Neuron (in vitro differentiated cells): ENCODE results near the gene ERCC6L2.

ENCODE experiments used
- H2AFZ ChIP-seq: one replicate; pipeline ENCODE4 v1.6.1; 2013; ENCODE audit warnings: low read depth, mild to moderate bottlenecking, inconsistent platforms, low read length, moderate library complexity
- H3K27me3 ChIP-seq: one replicate; pipeline ENCODE4 v1.6.1; 2013; ENCODE audit warnings: low read length; ENCODE audit not compliant: insufficient read depth
- H3K36me3 ChIP-seq: one replicate; pipeline ENCODE4 v1.6.1; 2013; ENCODE audit warnings: low read length; ENCODE audit not compliant: insufficient read depth
- H3K4me1 ChIP-seq: one replicate; pipeline ENCODE4 v1.6.1; 2013; ENCODE audit warnings: low read length; ENCODE audit not compliant: insufficient read depth
- H3K4me3 ChIP-seq: 2 replicates; pipeline ENCODE4 v1.5.1; 2013; ENCODE audit warnings: mild to moderate bottlenecking, low read length, moderate library complexity
- H3K9me3 ChIP-seq: one replicate; pipeline ENCODE4 v1.6.1; 2013; ENCODE audit warnings: low read length

The ERCC6L2 gene

DNA sequence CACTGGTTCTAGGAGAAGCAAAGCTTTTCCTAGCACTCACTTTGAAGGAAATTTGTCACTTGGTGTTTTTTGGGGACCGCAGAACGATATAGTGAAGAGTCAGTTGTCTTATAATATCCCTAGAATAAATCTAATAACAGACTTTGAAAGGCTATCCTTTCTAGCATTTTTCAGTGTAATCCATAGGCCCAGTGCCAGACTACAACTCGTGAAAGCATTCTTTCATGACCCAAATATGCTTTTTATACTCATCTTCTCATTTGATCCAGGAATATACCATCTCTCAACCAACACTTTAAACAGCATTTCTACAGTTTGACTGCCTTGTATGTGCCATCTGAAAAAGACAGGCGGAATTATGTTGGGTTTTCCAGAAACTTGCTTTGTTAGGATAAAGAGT is 104.0 kb downstream of the ERCC6L2 start:
- Histone ChIP-seq H2AFZ (no peak overlapping the region), H3K9me3 (no peaks in the 10 kb centered on the region), H3K4me3 (no peak overlapping the region), H3K4me1 (peaks cover 16% of the 10 kb centered on the region), H3K27me3 (no peaks in the 10 kb centered on the region), H3K36me3 (peaks cover 34% of the 10 kb centered on the region)

DNA sequence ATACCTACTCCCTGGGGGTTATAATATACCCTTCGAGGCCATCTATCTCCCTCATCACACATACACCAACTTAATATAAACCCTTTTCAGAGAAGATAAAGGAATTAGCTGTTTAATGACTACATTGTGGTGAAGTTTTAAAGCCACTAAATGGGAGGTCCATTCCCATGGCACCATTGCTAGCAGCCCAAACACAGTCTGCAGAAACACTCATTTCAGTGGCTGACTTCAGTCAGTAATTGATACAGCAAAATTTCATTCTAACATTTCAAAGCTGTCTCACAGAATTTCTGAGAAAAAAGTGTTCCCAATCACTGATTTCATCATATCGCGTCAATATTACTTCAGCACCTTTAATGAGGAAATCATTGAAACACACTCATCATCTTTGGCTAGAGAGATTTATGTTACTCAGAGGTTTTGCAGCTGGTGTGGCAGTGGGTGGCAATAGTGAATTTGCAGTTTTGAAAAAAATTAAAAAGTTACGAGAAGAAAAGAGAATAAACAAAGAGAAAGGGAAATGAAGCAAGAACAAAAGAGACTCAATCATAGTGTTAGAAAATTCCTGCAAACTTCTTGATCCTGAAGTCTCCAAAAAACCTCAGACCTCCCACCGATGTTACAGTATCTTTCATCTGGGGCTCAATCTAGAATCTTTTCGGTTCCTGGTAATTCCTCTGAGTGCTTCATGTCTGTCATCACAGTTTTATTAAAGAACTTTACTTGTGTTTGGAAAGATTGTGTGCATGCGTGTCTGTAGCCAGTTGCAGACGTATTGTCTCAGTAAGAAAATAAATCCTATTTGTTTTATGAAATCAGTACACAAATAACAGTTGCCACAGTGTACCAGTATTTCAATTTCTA is 105.0 kb downstream of the ERCC6L2 start:
- H2AFZ ChIP-seq: no peak overlapping the region
- no peaks in the 10 kb centered on the region for H3K27me3 ChIP-seq
- peaks cover 16% of the 10 kb centered on the region for H3K4me1 ChIP-seq
- peaks cover 37% of the 10 kb centered on the region for H3K36me3 ChIP-seq
- no peak overlapping the region for H3K4me3 ChIP-seq
- H3K9me3 ChIP-seq: peaks cover 3% of the 10 kb centered on the region

DNA sequence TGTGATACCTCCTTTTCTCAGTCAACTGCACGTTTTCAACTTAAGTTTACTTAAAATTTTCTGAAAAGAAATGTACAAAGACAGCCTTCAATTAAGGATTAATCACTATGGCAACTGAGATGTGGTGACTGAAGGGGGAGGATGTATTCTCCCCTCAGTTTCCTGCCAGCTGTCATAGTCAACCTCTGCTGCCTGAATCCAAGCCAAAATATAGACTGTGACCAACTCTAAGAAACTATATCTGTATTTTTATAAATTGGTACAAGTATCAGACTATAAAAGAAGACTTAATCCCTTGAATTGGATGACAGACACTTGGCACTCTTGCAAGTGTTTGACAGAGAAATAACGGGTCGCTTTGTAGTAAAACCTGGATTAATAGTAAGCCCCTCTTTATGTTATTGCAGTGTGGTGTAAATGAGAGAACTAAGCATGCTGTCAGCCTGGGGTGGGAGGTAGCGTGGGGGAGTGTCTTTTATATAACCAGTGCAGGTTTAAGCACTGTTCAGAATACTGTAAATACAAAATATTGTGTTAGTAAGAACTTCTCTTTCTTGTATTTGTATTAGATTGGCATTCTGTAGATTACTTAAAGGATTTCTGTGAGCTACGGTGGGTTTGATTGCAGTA is 106.4 kb downstream of the ERCC6L2 start:
- Histone ChIP-seq H3K9me3 (peaks cover 3% of the 10 kb centered on the region), H3K4me3 (no peak overlapping the region), H3K36me3 (peaks cover 32% of the 10 kb centered on the region), H3K4me1 (peaks cover 16% of the 10 kb centered on the region), H2AFZ (no peak overlapping the region), H3K27me3 (no peaks in the 10 kb centered on the region)

DNA sequence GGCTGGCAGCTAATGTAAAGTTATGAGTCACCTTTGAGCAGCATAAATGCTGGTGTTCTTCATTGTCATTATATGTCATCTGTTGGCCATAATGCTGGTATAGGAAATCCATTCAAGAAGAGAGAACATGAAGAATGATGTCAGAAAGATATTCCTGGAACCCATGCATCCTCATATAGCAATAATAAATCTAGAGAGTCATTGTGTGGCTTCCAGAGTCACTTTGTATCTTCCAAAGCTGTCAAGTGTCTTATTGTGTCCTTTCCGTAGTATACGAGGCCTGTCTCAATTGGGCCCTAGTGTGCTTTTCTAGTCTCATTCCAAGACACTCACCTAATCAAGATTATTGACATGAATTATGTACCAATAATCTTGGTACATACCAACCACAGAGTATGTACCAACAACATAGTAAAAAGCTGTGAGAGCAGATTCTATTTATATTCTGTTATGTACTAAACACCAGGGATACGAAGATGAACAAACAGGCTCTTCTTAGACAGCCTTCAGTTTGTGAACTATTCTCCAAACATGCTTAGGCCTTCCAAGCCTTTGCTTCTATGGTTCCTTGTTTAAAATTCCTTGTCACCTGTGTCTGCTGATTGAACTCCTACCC is 110.1 kb downstream of the ERCC6L2 start:
- Histone ChIP-seq H3K36me3 (peaks cover 25% of the 10 kb centered on the region), H3K4me3 (no peak overlapping the region), H3K27me3 (no peaks in the 10 kb centered on the region), H2AFZ (no peak overlapping the region), H3K9me3 (peaks cover 13% of the 10 kb centered on the region), H3K4me1 (peaks cover 12% of the 10 kb centered on the region)

DNA sequence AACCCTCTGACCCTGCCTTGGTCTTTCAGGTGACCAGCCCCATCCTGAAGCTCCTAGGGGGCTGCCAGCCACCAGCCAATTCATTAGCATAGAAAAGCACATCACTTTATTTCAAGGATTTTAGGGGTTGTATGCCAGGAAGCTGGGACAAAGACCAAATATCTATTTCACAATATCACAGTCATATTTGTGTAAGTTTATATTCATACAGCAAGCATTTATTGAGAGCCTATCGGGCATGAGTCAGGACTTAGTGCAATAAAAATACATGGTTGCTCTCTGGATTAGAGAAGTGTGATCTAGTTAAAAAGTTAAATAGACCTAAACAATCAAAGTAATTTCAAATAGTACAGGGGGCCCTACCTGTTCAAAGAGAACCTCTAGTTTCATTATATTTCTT is 113.8 kb downstream of the ERCC6L2 start:
- H3K4me3 ChIP-seq: no peak overlapping the region
- H3K27me3 ChIP-seq: no peaks in the 10 kb centered on the region
- no peak overlapping the region for H2AFZ ChIP-seq

DNA sequence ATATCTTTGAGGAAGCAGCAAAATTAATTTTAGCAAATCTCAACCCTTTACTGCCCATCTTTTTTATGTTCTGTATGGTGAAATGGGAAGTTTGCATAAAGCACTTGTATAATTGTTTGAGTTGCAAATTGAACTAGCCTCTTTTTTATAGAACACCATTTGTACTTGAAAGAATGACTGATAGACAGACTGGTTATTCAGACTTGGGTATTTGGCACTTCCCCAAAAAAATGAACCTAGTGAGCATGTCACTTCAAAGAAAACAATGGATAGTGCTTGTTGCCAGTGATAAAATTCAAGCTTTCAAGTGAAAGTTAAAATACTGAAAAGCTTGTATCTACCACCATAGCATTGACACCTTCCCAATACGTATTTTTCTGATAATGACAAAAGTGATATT is 115.8 kb downstream of the ERCC6L2 start:
- Histone ChIP-seq H3K9me3 (peaks cover 10% of the 10 kb centered on the region), H2AFZ (no peak overlapping the region), H3K4me1 (no peaks in the 10 kb centered on the region), H3K4me3 (no peak overlapping the region), H3K36me3 (peaks cover 23% of the 10 kb centered on the region), H3K27me3 (no peaks in the 10 kb centered on the region)

More for the DNA sequence above, 113.8 kb downstream of the ERCC6L2 start:
- Histone ChIP-seq H3K36me3 (peaks cover 32% of the 10 kb centered on the region), H3K4me1 (no peaks in the 10 kb centered on the region), H3K9me3 (peaks cover 13% of the 10 kb centered on the region)

DNA sequence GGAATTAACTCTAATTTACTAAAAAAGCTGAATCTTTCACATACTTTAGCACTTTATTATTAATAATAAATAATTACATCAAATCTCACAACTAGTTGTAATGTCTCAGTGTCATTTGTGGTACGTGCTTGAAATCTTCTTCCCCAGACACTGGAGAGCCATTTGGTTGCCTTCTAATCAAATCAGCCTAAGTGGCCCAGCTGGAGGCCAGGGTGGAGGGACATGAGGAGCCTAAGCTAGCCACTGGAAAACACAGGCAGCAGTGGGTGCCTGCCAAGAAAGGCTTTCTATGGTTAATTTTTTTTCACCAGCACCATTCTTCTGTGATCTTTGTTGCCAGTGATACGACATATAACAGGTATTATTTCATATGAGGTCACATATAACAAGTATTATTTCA is 117.0 kb downstream of the ERCC6L2 start:
- no peak overlapping the region for H3K4me3 ChIP-seq
- H3K27me3 ChIP-seq: no peaks in the 10 kb centered on the region
- peaks cover 22% of the 10 kb centered on the region for H3K36me3 ChIP-seq
- H2AFZ ChIP-seq: no peak overlapping the region
- no peaks in the 10 kb centered on the region for H3K4me1 ChIP-seq
- peaks cover 7% of the 10 kb centered on the region for H3K9me3 ChIP-seq

DNA sequence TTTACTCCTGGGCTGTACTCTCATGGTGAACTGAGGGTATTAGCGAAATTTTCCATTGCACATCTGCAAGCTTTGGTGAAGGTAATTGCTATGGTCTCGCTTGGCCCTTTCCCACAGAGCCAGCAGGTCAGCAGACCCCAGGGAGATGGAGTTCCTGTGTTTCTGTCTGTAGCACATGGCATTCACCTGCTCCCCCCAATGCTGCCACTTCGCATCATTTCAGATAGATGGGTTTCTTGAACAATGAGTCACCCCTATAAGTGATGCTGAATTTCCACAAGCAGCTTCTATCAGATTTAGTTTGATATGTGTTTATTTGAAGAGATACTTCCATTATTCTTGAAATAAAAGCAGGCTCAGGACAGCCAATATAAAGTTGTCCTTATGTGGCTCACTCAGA is 117.8 kb downstream of the ERCC6L2 start:
- no peaks in the 10 kb centered on the region for H3K27me3 ChIP-seq

DNA sequence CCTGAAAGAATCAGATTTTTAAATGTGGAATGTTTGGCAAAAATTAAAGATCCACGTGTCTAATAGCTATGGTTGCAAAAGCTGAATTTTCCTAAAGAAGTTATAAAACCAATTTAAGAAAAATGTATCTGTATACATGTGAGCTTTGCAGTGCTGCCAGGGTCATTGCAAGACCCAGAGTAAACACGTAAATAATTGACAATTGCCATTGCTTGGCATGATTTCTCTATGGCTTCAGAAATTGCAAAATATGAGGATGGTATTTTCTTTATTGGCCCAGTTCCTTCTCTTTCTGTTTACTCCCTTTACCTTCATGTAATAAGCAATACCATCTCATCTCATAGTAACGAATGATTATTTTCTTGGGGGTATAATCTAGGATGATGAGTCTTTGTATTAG is 123.9 kb downstream of the ERCC6L2 start:
- Histone ChIP-seq H2AFZ (no peak overlapping the region), H3K27me3 (no peaks in the 10 kb centered on the region), H3K36me3 (peaks cover 6% of the 10 kb centered on the region), H3K9me3 (peaks cover 1% of the 10 kb centered on the region), H3K4me3 (no peak overlapping the region), H3K4me1 (no peaks in the 10 kb centered on the region)

More for the DNA sequence above, 117.8 kb downstream of the ERCC6L2 start:
- no peak overlapping the region for H3K4me3 ChIP-seq
- H3K9me3 ChIP-seq: peaks cover 2% of the 10 kb centered on the region
- H3K4me1 ChIP-seq: no peaks in the 10 kb centered on the region
- H3K36me3 ChIP-seq: peaks cover 19% of the 10 kb centered on the region
- no peak overlapping the region for H2AFZ ChIP-seq

DNA sequence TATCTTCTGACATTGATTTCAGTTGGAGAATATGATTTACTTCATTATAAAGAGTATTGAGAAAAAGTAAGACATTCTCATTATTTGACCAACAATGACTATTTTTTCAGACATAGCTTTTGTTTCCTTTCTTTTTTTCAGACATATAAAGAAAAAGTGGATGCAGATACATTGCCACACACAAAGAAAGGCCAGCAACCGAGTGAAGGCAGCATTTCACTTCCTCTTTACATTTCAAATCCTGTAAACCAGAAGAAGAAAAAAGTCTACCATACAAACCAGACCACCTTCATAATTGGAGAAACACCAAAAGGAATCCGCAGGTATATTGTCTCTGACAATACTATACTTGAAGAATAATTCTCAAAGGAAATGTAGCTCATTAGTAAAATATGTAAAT is 128.9 kb downstream of the ERCC6L2 start:
- no peaks in the 10 kb centered on the region for H3K27me3 ChIP-seq
- no peak overlapping the region for H2AFZ ChIP-seq
- no peaks in the 10 kb centered on the region for H3K4me1 ChIP-seq
- H3K36me3 ChIP-seq: peaks cover 27% of the 10 kb centered on the region
- H3K4me3 ChIP-seq: no peak overlapping the region
- H3K9me3 ChIP-seq: peaks cover 3% of the 10 kb centered on the region

DNA sequence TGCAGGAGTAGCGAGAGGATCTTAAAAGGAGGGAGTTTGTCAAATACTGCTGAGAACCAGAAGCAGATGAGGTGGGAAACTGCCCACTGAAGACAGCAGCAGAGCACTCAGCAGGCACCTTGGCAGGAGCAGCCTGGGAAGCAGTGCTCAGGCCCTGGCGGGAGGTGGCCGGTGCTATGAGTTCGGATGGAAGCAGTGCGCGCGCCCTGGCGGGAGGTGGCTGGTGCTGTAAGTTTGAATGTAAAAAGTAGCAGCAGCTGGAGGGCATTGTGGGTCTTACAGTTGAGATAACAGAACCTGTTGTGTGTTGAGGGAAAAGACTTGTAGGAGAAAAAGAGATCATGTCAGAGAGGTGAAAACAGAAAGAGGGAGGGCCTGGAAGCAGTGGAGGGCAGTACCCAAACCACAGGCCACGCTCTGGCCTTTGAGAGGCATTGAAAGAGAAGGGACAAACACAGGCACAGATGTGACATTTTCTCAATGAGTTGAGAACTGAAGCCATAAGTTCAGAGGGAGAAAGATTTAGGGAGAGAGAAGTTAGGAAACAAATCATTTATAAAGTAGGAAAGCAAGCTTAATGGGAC is 130.9 kb downstream of the ERCC6L2 start:
- Histone ChIP-seq H2AFZ (no peak overlapping the region), H3K4me1 (no peaks in the 10 kb centered on the region), H3K27me3 (no peaks in the 10 kb centered on the region), H3K9me3 (peaks cover 9% of the 10 kb centered on the region), H3K4me3 (no peak overlapping the region), H3K36me3 (peaks cover 37% of the 10 kb centered on the region)

DNA sequence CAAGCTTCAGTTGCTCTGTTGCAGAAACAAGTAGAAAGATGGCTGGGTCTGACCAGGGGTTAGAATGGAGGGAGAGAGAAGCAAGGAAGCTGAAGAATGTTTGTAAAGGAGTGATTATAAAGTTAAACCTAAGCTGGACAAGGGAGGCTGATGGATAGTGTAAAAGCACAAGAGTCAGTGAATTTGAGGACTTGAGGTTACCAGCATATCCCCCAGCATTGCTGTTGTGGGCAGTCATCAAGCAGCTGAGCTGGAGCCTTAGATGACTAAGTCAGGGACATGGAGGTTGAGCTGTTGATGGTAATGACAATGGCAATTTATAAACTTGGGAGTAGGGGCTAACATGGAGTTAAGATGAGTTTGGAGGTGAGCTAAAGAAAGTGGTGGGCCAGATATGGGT is 131.5 kb downstream of the ERCC6L2 start:
- H2AFZ ChIP-seq: no peak overlapping the region
- H3K4me3 ChIP-seq: no peak overlapping the region
- peaks cover 9% of the 10 kb centered on the region for H3K9me3 ChIP-seq
- H3K4me1 ChIP-seq: no peaks in the 10 kb centered on the region
- H3K27me3 ChIP-seq: no peaks in the 10 kb centered on the region
- peaks cover 39% of the 10 kb centered on the region for H3K36me3 ChIP-seq
